ENCODE measurements around the gene PIGU. TPM values are rescaled to one million over a fixed set of nuclear protein-coding genes. Genes with fewer than 3 reads are reported as not detected.
A peak's percentile ranks its signal among the peaks of the same experiment; 100 is the strongest.

Gene PIGU
- total and polyA plus RNA-seq, 2 of the 13 experiments (the other 11 are each of a cell fraction or from before 2014, with no cell fraction given), result 45.5 to 231 TPM

DNA sequence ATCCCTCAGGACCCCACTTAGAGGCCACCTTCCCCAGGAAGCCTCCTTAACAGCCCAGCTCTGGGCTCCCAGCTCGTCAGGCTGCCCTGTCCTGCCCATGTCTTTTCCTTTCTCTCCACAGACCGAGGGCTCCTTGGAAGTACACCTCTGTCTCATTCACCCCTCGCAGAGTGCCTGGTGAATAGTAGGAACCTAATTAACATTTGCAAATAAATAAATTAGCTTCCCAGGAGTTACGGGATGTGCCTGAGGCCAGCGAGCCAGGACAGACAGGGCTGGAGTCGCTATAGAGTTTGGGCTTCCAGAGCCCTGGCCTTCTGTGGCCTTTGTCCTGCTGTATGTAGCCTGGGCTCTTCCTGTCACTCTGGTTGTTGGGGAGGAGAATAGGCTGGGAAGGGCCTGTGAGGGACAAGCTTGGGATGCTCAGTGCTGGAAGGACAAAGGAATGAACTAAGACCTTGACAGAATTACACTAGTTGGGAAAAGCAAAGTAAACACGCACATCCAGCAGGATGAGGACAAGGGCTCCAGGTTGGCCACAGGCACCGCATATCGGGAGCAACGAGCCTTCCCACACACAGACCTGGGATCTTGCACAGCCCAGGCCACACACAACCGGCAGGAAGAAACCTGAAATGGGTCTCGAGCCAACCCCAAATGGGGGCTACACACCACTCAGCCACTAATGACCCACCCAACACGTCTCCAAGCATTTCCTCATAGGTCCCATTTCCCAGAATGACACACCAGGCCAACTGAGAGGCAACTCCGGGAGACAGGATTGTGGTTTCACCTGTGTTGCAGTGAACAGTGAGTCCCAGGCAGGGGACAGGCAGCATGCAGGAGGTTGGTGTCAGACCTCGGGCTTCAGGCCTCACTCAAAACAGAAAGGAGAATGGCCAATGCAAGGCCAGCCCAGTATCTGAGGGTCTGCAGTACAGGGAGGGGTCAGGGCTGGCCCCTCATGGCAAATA, 108.7 kb downstream of the PIGU start (continued):
- TF ChIP-seq ZNF598 (CRISPR knock-in tag; IDR thresholded peaks at IDR 0.05; ENCODE audit: borderline replicate concordance), result peak; percentile 47; the same call in 1 of the 2 replicates
- TF ChIP-seq, protein P1, sequence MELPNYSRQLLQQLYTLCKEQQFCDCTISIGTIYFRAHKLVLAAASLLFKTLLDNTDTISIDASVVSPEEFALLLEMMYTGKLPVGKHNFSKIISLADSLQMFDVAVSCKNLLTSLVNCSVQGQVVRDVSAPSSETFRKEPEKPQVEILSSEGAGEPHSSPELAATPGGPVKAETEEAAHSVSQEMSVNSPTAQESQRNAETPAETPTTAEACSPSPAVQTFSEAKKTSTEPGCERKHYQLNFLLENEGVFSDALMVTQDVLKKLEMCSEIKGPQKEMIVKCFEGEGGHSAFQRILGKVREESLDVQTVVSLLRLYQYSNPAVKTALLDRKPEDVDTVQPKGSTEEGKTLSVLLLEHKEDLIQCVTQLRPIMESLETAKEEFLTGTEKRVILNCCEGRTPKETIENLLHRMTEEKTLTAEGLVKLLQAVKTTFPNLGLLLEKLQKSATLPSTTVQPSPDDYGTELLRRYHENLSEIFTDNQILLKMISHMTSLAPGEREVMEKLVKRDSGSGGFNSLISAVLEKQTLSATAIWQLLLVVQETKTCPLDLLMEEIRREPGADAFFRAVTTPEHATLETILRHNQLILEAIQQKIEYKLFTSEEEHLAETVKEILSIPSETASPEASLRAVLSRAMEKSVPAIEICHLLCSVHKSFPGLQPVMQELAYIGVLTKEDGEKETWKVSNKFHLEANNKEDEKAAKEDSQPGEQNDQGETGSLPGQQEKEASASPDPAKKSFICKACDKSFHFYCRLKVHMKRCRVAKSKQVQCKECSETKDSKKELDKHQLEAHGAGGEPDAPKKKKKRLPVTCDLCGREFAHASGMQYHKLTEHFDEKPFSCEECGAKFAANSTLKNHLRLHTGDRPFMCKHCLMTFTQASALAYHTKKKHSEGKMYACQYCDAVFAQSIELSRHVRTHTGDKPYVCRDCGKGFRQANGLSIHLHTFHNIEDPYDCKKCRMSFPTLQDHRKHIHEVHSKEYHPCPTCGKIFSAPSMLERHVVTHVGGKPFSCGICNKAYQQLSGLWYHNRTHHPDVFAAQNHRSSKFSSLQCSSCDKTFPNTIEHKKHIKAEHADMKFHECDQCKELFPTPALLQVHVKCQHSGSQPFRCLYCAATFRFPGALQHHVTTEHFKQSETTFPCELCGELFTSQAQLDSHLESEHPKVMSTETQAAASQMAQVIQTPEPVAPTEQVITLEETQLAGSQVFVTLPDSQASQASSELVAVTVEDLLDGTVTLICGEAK (IDR thresholded peaks at IDR 0.05), result no peak
- TF ChIP-seq, protein P1 (CRISPR knock-in tag; IDR thresholded peaks at IDR 0.05), result no peak
- TF ChIP-seq, protein P2, sequence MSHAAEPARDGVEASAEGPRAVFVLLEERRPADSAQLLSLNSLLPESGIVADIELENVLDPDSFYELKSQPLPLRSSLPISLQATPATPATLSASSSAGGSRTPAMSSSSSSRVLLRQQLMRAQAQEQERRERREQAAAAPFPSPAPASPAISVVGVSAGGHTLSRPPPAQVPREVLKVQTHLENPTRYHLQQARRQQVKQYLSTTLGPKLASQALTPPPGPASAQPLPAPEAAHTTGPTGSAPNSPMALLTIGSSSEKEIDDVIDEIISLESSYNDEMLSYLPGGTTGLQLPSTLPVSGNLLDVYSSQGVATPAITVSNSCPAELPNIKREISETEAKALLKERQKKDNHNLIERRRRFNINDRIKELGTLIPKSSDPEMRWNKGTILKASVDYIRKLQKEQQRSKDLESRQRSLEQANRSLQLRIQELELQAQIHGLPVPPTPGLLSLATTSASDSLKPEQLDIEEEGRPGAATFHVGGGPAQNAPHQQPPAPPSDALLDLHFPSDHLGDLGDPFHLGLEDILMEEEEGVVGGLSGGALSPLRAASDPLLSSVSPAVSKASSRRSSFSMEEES (CRISPR knock-in tag; IDR thresholded peaks at IDR 0.05), result no peak
- TF ChIP-seq, protein P3, sequence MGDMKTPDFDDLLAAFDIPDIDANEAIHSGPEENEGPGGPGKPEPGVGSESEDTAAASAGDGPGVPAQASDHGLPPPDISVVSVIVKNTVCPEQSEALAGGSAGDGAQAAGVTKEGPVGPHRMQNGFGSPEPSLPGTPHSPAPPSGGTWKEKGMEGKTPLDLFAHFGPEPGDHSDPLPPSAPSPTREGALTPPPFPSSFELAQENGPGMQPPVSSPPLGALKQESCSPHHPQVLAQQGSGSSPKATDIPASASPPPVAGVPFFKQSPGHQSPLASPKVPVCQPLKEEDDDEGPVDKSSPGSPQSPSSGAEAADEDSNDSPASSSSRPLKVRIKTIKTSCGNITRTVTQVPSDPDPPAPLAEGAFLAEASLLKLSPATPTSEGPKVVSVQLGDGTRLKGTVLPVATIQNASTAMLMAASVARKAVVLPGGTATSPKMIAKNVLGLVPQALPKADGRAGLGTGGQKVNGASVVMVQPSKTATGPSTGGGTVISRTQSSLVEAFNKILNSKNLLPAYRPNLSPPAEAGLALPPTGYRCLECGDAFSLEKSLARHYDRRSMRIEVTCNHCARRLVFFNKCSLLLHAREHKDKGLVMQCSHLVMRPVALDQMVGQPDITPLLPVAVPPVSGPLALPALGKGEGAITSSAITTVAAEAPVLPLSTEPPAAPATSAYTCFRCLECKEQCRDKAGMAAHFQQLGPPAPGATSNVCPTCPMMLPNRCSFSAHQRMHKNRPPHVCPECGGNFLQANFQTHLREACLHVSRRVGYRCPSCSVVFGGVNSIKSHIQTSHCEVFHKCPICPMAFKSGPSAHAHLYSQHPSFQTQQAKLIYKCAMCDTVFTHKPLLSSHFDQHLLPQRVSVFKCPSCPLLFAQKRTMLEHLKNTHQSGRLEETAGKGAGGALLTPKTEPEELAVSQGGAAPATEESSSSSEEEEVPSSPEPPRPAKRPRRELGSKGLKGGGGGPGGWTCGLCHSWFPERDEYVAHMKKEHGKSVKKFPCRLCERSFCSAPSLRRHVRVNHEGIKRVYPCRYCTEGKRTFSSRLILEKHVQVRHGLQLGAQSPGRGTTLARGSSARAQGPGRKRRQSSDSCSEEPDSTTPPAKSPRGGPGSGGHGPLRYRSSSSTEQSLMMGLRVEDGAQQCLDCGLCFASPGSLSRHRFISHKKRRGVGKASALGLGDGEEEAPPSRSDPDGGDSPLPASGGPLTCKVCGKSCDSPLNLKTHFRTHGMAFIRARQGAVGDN (CRISPR knock-in tag; IDR thresholded peaks at IDR 0.05), result peak; percentile 36; the same call in 1 of the 2 replicates
- TF ChIP-seq FOXA3 (CRISPR knock-in tag; IDR thresholded peaks at IDR 0.05), result no peak
- TF ChIP-seq AGO2 (optimal IDR thresholded peaks at IDR 0.05; ENCODE audit: low read depth, low read length), result no peak
- TF ChIP-seq, protein P4, sequence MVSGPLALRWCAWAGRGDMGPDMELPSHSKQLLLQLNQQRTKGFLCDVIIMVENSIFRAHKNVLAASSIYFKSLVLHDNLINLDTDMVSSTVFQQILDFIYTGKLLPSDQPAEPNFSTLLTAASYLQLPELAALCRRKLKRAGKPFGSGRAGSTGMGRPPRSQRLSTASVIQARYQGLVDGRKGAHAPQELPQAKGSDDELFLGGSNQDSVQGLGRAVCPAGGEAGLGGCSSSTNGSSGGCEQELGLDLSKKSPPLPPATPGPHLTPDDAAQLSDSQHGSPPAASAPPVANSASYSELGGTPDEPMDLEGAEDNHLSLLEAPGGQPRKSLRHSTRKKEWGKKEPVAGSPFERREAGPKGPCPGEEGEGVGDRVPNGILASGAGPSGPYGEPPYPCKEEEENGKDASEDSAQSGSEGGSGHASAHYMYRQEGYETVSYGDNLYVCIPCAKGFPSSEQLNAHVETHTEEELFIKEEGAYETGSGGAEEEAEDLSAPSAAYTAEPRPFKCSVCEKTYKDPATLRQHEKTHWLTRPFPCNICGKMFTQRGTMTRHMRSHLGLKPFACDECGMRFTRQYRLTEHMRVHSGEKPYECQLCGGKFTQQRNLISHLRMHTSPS (CRISPR knock-in tag; IDR thresholded peaks at IDR 0.05; ENCODE audit: low read depth), result no peak
- no peak for TF ChIP-seq FOXA1 (IDR thresholded peaks at IDR 0.05)
- TF ChIP-seq FOXA1 (CRISPR knock-in tag; IDR thresholded peaks at IDR 0.05), result peak; percentile 57; the same call in 1 of the 2 replicates
- TF ChIP-seq ZFY (CRISPR knock-in tag; IDR thresholded peaks at IDR 0.05), result no peak
